Spleen (tissue), 7 donors: ENCODE data around the gene ARHGEF12.

Experiments used
- POLR2A ChIP-seq, 3 donors: fragments of 450-650 bp; IDR thresholded peaks; one replicate each; pipeline ENCODE4 v1.5.1; 2017; ENCODE audit warnings: antibody characterized with exemption in 3 of 3, mild to moderate bottlenecking in 1 of 3
- POLR2AphosphoS5 ChIP-seq, 3 donors: sonication (generic); formaldehyde crosslinking; IDR thresholded peaks; one replicate each; pipeline ENCODE4 v1.5.1; 2017; ENCODE audit warnings: antibody characterized with exemption in 3 of 3
- TF ChIP-seq, protein P1 (sequence below), 11 experiments: fragments of 200-600 bp in 7 of 11; fragments of 450-650 bp in 4 of 11; sonication (generic) in 4 of 11; IDR thresholded peaks in 8 of 11; conservative IDR thresholded peaks in 3 of 11; 1 replicate in 7 of 11; 2 replicates in 4 of 11; pipeline versions ENCODE4 v1.4.0 to v1.8.0; 2016 to 2021; ENCODE audit warnings: antibody characterized with exemption in 11 of 11, inconsistent platforms in 4 of 11, mild to moderate bottlenecking in 1 of 11
- donor health status: DM: no; HTN: no; CAD: no; lungs with moderate emphysema.
- donor health status: DM: no; HTN: no; CAD: no.
- donor health status: DM: no; HTN: no; CAD: no.

DNA sequence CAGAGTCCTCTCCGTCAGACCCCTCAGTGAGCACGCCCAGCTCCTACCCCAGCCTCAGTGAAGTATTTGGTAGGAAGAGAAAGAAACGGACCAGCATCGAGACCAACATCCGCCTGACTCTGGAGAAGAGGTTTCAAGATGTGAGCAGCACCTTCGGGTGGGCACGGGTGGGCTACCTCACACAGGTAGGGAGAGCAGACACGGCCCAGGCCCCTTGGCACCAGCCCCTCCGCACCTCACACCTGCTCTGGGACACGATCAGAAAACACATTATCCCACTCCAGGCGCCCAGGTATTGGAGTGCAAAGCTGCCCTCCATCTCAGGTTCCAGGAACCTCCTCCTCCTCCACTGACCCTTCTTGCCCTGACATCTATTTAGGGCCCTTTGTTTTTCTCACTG lies 28.7 kb upstream of the ARHGEF12 start:
- TF ChIP-seq POLR2A (IDR thresholded peaks at IDR 0.05) (no peak), POLR2AphosphoS5 (IDR thresholded peaks at IDR 0.05) (no peak)
- TF ChIP-seq, protein P1, sequence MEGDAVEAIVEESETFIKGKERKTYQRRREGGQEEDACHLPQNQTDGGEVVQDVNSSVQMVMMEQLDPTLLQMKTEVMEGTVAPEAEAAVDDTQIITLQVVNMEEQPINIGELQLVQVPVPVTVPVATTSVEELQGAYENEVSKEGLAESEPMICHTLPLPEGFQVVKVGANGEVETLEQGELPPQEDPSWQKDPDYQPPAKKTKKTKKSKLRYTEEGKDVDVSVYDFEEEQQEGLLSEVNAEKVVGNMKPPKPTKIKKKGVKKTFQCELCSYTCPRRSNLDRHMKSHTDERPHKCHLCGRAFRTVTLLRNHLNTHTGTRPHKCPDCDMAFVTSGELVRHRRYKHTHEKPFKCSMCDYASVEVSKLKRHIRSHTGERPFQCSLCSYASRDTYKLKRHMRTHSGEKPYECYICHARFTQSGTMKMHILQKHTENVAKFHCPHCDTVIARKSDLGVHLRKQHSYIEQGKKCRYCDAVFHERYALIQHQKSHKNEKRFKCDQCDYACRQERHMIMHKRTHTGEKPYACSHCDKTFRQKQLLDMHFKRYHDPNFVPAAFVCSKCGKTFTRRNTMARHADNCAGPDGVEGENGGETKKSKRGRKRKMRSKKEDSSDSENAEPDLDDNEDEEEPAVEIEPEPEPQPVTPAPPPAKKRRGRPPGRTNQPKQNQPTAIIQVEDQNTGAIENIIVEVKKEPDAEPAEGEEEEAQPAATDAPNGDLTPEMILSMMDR (IDR thresholded peaks at IDR 0.05 in 8 of 11, conservative IDR thresholded peaks at IDR 0.05 in 3 of 11): no peak
